Uterus (tissue), 2 donors: ENCODE results near the gene PPP2R2D.

Experiments
- CTCF ChIP-seq, 4 experiments: fragments of 200-600 bp in 2 of 4; fragments of 450-650 bp in 2 of 4; sonication (generic) in 2 of 4; IDR thresholded peaks; one replicate each; pipeline ENCODE4 v1.5.1; 2016 to 2019; ENCODE audit warnings: antibody characterized with exemption in 4 of 4, mild to moderate bottlenecking in 2 of 4, moderate library complexity in 1 of 4
- POLR2A ChIP-seq, 2 donors: fragments of 450-650 bp; IDR thresholded peaks; one replicate each; pipeline ENCODE4 v1.6.1; 2016; ENCODE audit warnings: antibody characterized with exemption in 2 of 2, mild to moderate bottlenecking in 1 of 2, moderate library complexity in 1 of 2

- no peak for TF ChIP-seq CTCF (IDR thresholded peaks at IDR 0.05)
- TF ChIP-seq POLR2A (IDR thresholded peaks at IDR 0.05): no peak
Measured at GRCh38 chr10:131926253-131926652, 25.4 kb downstream of the PPP2R2D start.
